ENCODE results near the gene PTK6. TPM values are rescaled to one million over a fixed set of nuclear protein-coding genes. Genes with fewer than 3 reads are reported as not detected.
"Not testable (repeated sequence)": the region's sequence is repeated elsewhere in the genome, so short reads cannot be mapped to it uniquely, and the experiment has no call there.

PTK6 gene
- 3.8 TPM for total RNA-seq

DNA sequence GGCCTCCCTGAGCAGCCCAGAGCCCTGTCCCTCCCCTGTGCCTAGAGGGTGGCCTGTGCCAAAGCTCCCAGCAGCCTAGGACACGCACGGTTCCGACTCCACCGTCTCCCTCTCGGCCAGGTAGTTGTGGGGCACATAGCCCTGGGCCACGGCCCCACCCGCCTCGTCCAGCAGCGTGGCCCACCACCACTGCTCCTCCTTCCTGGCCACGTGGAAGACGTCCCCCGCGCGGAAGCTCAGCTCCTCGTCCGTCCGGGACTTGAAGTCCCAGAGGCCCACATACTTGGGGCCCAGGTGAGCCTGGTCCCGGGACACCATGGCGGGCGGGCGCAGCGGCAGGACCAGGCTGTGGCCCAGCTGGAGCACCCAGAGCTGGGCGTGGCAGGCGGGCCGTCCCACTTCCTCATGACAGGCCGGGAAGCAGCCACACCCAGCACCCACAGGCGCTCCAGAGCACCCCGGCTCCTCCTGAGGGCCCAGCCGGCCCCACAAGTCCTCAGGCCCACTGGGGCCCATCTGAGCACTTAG lies at the start of gene PTK6:
PTK6 (minus strand) TSS at position 380 of the 528 bp plus-strand sequence; CDS start at position 318, 62 bp downstream.
- DNase-seq, result no peak

DNA sequence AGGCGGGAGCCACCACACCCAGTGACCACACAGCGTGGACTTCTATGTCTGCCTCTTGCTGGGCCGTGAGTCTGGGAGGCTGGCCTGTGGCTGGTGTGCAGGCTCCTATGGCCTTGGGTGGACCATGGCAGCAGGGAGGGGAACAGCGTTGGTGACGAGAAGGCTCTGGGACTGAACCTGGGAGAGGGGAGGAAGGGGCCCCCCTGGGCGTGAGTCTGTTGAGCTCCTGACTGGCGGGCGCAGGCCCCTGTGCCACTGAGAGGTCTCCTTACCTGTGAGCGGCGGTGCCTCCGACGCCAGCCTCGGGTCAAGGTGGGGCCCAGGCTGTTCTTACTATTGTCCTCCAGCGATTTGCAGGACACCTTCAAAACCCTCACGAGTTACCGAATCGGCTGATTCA lies 49.6 kb upstream of the PTK6 start:
- DNase-seq, result no peak

DNA sequence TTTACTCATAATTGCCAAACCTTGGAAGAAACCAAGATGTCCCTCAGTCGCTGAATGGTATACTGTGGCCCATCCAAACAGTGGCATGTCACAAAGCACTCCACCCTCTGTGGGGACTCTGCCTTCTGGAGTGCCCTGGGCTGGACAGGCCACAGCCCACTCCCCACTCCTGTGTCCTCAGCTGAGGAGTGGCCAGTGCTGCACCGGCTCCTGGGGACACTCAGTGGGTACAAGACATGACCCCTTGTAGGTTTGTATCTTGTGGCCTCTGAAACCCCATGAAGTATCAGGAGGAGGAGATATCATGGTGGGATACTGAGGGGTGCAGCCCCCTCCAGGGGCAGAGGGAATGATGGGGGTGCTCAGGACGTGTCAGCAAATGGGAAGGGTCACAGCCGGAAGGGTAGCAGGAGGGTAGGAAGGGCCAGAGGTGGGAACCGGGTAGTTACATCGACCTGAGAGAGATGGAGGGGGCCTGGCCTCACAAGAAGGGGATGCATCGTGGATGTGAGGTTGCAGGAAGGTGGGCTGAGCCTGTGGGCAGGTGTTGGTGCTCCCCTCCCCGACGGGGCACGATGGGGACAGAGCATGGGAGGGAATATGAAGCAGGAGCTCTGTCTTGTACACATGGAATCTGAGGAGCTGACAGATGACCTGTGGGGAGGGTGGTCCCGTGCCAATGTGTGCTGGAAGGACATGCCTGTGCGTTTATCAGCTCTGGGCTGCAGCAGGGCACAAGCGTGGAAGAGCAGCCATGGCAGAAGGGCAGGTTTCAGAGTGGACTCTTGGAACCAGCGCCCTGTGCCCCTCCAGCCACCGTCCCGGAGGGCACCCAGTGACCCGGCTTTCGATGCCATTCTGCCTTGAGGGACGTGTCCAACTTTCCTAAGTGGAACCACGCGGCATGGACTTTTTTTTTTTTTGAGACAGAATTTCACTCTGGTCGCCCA lies 48.7 kb upstream of the PTK6 start:
- no peak for DNase-seq

DNA sequence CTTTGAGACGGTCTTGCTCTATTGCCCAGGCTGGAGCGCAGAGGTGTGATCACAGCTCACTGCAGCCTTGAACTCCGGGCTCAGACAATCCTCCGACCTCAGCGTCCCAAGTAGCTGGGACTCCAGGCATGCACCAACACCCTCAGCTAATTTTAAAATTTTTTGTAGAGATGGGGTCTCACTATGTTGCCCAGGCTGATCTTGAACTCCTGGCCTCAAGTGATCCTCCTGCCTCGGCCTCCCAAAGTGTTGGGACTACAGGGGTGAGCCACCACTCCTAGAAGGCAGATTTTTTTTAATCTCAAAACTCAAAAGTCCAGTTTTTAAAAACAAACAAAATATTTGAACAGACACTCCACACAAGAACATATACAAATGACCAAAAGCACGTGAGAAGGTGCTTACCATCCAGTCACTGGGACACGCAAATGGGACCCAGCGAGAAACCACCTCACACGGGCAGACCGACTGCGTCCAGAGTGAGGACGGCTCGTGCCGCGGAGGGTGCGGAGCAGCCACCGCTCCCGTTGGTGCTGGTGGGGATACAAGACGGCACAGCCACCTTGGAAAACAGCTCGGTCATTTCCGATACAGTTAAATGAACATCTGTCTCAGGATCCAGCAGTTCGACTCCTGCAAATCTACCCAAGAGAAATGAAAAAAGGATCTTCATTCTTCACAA lies 45.3 kb upstream of the PTK6 start:
- DNase-seq, result no peak

DNA sequence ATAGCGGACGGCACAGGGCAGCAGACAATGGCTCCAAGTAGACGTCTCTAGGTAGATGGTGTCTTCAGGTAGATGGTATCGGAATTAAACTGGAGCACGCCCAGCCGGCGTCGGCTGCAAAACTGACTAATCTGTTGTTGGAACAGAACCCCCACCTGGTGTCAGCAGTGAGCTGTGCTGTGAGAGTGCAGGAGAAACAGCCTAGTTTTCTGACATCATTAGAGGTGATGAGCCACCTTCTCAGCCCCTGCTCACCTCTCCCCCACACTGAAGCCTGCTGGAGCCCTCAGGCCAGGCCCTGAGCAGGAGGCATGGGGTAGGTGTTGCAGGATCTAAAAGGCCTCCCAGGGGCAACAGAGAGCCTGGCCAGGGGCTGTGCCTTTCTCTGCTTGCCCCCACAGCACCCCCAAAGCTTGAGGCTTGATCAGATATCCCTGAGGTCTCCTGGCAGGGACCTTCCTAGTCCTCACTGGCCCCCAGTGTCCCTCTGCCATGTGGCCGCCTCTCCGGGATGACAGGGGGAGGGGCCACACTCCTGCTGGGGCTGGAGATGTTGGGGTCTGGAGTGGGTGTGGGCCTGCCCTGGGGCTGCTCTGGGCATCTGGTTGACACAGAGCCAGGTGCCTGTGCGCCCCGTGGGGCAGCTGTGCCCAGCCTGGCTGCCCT lies 43.8 kb upstream of the PTK6 start:
- no peak for DNase-seq

DNA sequence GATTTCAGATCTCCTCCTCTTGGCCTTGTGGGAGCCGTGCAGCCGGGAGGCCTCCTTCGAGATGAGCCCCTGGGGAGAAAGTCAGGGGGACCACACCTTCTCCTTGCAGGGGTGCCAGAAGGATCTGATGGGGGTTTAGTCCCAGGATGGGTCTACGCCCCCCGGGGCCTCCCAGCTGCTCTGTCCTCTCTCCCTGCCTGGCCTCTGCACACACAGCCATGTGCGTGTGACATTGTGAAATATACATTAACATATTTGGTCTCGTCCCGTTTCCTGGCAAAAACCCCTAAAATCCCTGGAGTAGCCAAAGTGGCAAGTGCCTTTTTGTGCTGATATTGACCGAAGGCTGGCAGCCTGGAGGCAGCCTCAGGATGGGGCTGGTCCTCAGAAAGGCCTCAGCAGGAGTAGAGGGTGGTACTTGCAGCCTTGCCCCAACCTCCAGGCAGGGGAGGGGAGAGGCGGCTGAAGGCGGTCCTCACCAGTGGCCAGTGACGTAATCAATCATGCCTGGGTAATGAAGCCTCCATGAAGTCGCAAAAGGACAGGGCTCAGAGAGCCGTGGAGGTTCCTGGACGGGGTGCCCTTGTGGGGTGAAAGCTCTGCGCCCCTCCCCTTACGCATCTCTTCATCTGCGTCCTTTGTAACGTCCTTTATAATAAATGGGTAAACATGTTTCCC lies 42.0 kb upstream of the PTK6 start:
- DNase-seq, result no peak

DNA sequence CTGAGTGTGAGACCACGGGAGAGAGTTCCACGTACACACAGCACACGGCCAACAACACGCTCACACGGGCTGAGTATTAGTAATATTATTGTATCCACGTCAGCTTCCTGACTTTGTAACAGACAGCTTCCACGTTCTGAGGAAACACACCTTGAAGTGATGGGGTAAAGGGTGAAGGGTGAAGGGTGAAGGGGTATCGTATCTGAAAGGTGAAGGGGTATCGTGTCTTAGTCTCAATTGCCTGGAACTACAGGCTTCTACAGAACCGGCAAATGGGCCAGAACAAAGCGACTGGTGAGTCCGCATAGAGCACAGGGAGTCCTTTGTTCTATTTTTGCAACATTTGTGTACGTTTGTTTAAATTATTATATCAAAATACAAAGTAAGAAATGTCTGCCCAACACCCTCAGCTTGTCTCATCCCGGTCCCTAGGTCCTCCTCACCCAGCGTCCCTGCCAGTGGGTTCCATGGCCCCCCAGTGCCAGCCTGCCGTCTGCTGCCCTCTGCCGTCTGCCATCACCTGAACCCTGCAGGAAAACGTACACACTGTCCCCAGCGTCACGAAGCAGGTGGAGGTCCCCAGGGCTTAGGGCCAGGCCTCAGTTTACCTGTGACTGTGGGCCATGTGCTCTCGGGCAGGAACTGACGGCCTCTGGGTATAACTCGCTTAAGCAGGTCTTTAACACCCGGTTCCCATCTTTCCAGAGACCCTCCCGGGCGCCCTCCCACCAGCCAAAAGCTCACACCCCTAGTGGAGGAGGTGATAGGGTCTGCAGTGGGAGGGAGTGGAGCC lies 41.2 kb upstream of the PTK6 start:
- DNase-seq, result no peak

DNA sequence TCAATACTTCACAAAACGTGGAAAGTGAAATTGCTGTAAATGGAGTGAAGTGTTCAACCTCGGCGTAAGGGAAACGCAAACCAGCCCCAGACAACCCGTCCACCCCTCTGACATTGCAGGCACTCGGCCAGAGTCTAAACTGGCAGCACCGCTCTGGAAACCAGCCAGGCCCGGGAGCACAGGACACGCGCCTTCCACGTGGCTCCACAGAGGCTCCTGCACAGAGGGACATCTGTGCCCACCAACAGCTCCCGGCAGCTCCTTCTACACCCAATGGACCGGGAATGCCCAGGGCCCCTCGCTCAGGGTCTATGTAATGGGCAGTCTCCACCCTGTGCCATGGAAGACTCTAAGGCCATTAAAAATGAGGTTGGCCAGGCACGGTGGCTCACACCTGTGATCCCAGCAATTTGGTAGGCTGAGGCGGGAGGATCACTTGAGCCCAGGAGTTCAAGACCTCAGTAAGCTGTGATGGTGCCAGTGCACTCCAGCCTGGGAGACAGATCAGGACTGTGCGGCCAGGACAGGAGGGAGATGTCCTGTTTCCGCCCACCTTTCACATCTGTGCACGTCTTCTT lies 40.2 kb upstream of the PTK6 start:
- DNase-seq, result no peak

DNA sequence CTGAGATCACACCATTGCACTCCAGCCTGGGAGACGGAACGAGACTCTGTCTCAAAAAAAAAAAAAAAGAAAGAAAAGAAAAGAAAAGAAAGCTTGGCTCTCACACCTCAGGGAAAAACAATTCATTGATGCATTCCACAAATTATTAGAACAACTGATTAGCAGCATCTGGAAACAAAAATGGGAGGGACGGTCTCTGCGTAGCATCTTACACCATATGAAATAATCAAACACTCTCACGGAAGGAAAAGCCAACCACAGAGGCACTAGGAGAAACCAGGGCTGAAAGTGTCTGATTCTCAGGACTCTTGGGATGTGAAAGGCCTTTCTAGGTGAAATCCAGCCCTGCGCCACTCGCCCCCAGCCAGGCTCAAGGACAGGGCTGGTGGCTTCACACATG lies 39.1 kb upstream of the PTK6 start:
- peak; percentile 8 for DNase-seq

DNA sequence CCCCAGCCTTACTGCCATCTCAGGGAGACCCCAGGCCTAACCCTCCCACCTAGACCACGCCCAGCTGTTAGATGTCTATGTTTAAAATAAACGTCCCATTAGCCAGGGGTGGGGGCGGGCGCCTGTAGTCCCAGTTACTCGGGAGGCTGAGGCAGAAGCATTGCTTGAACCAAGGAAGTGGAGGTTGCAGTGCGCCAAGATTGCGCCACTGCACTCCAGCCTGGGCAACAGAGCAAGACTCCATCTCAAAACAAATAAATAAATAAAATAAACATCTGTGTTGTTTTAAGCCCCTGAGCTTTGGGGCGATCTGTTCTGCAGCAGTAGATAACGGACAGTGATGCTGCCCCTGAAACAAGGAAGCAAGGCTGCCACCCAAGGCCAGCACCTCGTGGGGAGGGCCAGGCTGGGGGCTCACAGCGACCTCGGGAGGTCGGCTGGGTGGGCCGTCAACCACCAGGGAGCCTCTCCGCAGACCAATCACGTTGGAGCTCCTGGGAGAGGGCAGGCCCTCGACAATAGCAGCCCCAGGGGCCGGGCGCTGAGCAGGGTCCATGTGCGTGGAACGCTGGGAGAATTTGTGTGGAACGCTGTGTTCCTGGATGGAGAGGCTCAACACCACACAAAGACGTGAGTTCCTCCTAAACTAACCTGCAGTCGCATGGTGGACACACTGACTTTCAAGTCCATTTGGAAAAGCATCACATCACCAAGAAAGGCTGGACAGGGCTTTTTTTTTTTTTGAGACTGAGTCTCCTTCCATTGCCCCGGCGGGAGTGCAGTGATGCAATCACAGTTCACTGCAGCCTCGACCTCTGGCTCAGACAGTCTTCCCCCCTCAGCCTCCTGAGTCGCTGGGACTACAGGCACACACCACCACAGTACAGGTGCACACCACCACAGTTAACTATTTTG lies 37.9 kb upstream of the PTK6 start:
- DNase-seq, result no peak

DNA sequence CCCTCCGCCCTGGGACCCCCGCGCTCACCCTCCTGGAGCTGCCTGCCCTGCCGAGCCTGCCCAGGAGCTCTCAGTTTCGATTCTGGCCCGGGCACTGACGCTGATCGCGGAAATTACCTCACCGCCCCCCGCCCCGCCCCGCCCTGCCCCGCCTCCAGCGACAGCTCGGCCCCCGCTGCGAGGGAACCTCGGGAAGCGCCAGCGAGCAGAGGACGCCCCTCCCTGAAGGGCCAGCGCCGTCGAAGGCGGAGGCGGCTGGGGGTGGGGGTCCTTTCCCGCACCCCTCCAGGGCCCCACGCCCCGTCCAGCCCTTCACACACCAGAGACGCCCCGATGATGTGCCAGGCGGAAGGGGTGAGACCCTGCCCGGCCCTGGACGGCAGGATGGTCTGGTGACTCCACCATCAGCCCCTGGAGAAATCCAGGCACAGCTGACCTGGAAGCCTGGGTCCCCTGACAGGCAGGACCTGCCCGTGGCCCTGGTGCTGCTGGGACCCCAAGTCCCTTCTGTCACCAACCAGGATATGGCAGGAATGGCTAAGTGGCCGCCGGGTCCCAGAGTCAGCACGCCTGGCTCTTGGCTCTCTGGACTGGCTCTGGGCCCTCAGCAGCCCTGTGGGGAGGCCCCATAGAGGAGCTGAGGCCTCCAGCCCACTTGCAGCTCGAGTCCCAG lies 37.1 kb upstream of the PTK6 start, which contains the start of gene HELZ2:
HELZ2 (minus strand) TSS at position 84 of the 673 bp plus-strand sequence. CDS start 1,854 bp downstream, outside the sequence.
- DNase-seq, result peak; percentile 41

DNA sequence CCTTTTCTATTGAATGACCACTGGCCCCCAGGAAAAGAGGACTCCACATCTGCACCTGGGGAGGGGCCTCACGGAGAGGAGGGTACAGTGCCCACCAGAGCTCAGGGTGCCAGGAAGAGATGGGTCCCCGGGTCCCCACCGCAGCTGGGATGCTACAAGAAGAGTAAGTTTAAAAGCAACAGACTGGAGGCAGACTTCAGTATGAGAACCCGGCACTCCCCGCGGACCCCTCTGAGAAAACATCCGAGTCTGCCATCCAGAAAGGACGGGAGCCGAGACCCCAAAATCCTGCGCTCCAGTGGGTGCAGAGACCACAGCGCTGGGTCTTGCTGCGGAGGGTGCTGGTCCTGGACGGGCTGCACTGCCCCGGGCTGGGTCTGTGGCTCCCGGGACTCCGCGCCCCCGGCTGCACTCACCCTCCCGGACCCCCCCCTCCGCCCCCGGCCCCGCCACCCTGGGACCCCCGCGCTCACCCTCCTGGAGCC lies 36.5 kb upstream of the PTK6 start:
- DNase-seq, result no peak

DNA sequence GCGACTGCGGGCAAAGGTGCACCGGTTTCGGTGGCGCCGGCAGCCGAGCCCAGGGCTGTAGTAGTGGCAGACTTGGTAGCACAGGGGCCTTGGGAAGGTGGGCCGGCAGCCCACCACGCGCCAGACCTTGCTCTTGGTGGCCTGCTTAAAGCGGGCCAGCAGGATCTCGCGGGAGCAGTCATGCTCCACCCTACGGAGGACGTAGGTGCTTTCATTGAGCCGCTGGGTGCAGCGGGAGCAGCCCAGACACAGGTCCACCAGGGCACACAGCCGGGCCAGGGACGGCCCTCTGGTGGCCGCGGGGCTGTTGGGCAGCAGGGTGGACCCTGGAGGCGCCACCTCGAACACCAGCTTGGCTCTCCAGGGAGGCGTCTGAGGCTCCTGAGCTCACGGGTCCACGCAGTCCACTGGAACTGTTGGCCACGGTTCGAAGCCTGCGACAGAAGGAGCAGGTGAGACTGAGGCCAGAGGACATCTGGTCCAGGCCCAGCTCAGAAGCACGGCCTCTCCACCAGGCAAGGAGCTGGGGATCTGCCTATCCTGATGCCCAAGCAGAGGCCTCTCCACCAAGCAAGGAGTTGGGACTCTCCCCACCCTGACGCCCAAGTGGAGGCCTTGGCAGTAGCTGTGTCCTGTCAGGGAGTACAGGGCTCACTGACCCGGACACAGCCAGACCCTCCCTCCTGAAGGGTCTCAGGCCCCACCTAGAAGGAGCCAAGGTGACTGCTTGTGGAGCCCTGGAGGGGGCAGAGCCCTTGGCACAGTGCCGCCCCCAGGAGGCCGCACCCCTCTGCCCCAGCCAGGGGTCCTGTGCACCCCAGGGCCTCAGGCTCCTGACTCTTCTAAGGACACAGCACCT lies 35.8 kb upstream of the PTK6 start:
- no peak for DNase-seq

DNA sequence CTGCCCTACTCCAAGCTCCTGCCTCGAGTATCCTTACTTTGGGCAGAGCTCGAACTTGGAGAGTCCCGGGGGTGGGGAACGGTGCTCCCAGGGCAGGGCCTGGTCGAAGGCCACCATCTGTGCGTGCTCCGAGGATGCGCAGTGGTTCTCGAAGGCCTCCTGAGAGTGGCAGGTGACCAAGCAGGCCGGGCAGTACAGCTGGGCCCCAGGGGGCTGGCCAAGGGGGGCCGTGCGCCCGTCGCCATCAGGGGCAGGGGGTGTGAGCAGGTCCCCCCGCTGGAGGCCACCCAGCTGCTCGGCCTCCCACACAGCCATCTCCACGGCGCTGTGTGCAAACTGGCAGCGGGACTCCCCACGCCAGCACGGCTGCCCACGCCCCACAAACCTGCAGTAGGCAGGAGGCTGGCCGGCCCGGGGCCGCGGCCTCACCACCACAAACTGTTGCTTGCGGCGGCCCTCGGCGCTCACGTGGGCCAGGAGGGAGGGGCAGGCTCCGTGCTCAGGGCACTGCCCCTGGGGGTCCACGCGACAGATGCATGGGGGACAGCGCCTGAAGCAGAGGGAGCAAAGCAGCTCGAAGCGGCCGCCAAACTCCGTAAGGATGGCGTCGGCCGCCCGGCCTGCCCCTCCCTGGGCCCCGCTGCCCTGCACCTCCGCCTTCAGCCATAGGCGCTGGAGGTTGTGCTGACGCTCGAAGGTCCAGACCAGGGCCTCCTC lies 35.1 kb upstream of the PTK6 start:
- no peak for DNase-seq

DNA sequence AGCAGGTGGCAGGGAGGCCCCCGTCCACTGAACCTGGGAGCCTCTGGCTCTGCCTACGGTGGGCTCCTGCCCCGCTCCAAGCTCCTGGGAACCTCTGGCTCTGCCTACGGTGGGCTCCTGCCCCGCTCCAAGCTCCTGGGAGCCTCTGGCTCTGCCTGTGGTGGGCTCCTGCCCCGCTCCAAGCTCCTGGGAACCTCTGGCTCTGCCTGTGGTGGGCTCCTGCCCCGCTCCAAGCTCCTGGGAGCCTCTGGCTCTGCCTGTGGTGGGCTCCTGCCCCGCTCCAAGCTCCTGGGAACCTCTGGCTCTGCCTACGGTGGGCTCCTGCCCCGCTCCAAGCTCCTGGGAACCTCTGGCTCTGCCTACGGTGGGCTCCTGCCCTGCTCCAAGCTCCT lies 33.9 kb upstream of the PTK6 start:
- not testable (repeated sequence) for DNase-seq

DNA sequence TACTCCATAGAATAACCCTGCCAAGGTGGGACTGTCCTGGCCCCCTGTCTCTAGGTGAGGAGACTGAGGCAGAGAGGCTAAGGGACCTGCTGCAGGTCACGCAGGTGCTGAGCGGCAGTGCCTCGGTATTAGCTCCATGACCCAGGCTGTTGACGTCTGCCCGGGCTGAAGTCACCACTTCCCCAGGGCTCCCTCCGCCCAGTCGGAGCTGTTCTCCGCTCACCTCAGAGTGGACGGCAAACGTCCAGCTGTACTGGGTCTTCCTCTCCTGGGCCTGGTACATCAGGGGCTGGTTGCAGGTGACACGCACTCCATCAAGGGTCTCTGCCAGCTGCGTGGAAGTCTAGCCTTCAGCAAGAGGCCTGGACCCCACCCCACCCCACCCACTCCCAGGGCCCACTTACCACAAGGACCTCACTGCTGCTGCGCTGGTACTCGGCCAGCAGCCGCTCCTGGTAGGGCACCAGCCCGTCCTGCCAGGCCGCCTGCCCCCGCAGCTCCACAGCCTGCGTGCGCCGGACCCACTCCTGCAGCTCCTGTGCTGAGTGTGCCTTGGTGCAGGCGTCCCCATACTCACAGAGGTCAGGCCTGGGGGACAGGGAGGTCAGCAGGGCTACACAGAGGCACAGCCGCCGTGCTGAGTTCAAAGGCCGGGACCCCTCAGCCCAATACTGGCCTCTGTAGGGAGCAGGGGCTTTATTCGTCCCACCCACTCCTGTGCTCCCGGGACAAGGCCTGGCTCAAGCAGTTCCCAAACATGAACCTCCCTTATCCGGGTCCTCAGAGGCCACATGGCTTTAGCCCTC lies 33.3 kb upstream of the PTK6 start:
- no peak for DNase-seq
